HepG2 (cell line): ENCODE data around the gene LIPH. TPM values are rescaled to one million over a fixed set of nuclear protein-coding genes. Genes with fewer than 3 reads are reported as not detected.
A peak's percentile ranks its signal among the peaks of the same experiment; 100 is the strongest.

Experiments used
- ATAC-seq: fragments of 200-7000 bp; cut with Tn5 transposase; 3 replicates; pipeline ENCODE4 v1.9.1; 2020; ENCODE audit warnings: mild to moderate bottlenecking, moderate library complexity
- BruUV-seq: library from RNA; stranded (reverse); fragments of 400-500 nt; replicated peaks from 2 replicates; lab custom pipeline; 2021; lab: Mats Ljungman, UMichigan
- CTCF ChIA-PET: fragments of 300-600 bp; formaldehyde crosslinking; extraction: SDS; loops from one replicate; lab custom pipeline; 2021; ENCODE audit warnings: low total read pairs, inconsistent platforms, low intra/inter-chr PET ratio; lab: Yijun Ruan, JAX
- POLR2A ChIA-PET: fragments of 350-600 bp; sonication (Branson Sonifier 250); formaldehyde crosslinking; loops from one replicate; lab custom pipeline; 2020; ENCODE audit warnings: antibody characterized with exemption, inconsistent platforms; lab: Yijun Ruan, JAX
- DNase-seq: peaks from one replicate; pipeline ENCODE4 v3.0.0-alpha.2; 2015; ENCODE audit warnings: low spot score
- FAIRE-seq: peaks from 3 replicates; lab custom pipeline; 2011; peaks lifted over from hg19 to GRCh38; lab: Jason Lieb, UNC
- H2AFZ ChIP-seq: one replicate; pipeline ENCODE4 v1.6.1; 2011; ENCODE audit warnings: low read length, inconsistent platforms
- H3K27ac ChIP-seq: fragments of 300-600 bp; 3 replicates; pipeline ENCODE4 v1.8.0; 2011; ENCODE audit warnings: mixed run types, mild to moderate bottlenecking, mixed read lengths, low read length, inconsistent platforms; ENCODE audit not compliant: insufficient read depth; ENCODE audit errors: extremely low read length
- H3K27me3 ChIP-seq, 2 experiments: fragments of 200-600 bp in 1 of 2; 2 replicates in 1 of 2; 3 replicates in 1 of 2; pipeline versions ENCODE4 v1.6.0 to v1.8.0; 2011; ENCODE audit warnings: low read length in 2 of 2, mild to moderate bottlenecking in 2 of 2, moderate library complexity in 2 of 2, inconsistent platforms in 1 of 2; ENCODE audit not compliant: insufficient read depth in 2 of 2, control insufficient read depth in 1 of 2
- H3K36me3 ChIP-seq, 2 experiments: fragments of 200-600 bp in 1 of 2; replicated peaks in 1 of 2; 2 replicates in 1 of 2; 3 replicates in 1 of 2; pipeline versions ENCODE4 v1.5.1 to v1.8.0; 2011; ENCODE audit warnings: low read length in 2 of 2, inconsistent platforms in 1 of 2; ENCODE audit not compliant: insufficient read depth in 2 of 2, control insufficient read depth in 1 of 2
- H3K4me1 ChIP-seq: 2 replicates; pipeline ENCODE4 v1.5.1; 2012; ENCODE audit warnings: low read length, inconsistent platforms; ENCODE audit not compliant: insufficient read depth
- H3K4me2 ChIP-seq: 2 replicates; pipeline ENCODE4 v1.6.0; 2011; ENCODE audit warnings: low read depth, low read length, inconsistent platforms
- H3K4me3 ChIP-seq, 3 experiments: fragments of 200-600 bp in 1 of 3; sonication (generic), shearing (Covaris generic) in 1 of 3; replicated peaks in 1 of 3; 2 replicates each; pipeline ENCODE4 v1.5.1; 2011 to 2016; ENCODE audit warnings: low read length in 3 of 3, inconsistent platforms in 2 of 3, low read depth in 2 of 3, mild to moderate bottlenecking in 2 of 3, control low read depth in 1 of 3, mixed read lengths in 1 of 3; ENCODE audit not compliant: insufficient read depth in 1 of 3
- H3K79me2 ChIP-seq: one replicate; pipeline ENCODE4 v1.6.1; 2011; ENCODE audit warnings: low read length, inconsistent platforms; ENCODE audit not compliant: insufficient read depth
- H3K9ac ChIP-seq: 2 replicates; pipeline ENCODE4 v1.6.0; 2011; ENCODE audit warnings: mild to moderate bottlenecking, low read depth, low read length, inconsistent platforms; ENCODE audit not compliant: insufficient read depth
- H3K9me3 ChIP-seq: 2 replicates; pipeline ENCODE4 v1.5.1; 2012; ENCODE audit warnings: mild to moderate bottlenecking, low read length
- H4K20me1 ChIP-seq: 2 replicates; pipeline ENCODE4 v1.6.0; 2011; ENCODE audit warnings: inconsistent platforms, mild to moderate bottlenecking, low read length, moderate library complexity; ENCODE audit not compliant: insufficient read depth
- BHLHE40 ChIP-seq: IDR thresholded peaks from 2 replicates; pipeline ENCODE4 v1.6.1; 2011; ENCODE audit warnings: low read length, improper control_type of control experiment
- GABPB1 ChIP-seq: IDR thresholded peaks from 2 replicates; pipeline ENCODE4 v1.6.1; 2016; ENCODE audit warnings: mild to moderate bottlenecking, missing genetic modification reagents, moderate library complexity, missing compliant biosample characterization
- HES4 ChIP-seq: sonication (generic); formaldehyde crosslinking; IDR thresholded peaks from 2 replicates; pipeline ENCODE4 v1.9.0; 2021; ENCODE audit warnings: mild to moderate bottlenecking, missing genetic modification reagents, borderline replicate concordance
- NR1H2 ChIP-seq: sonication (generic); formaldehyde crosslinking; IDR thresholded peaks from 2 replicates; pipeline ENCODE4 v1.8.1; 2022; ENCODE audit warnings: low read depth, missing genetic modification reagents, borderline replicate concordance
- TEAD2 ChIP-seq: sonication (generic); formaldehyde crosslinking; IDR thresholded peaks from 2 replicates; pipeline ENCODE4 v1.9.0; 2021; ENCODE audit warnings: missing genetic modification reagents
- ZNF121 ChIP-seq: sonication (generic); formaldehyde crosslinking; IDR thresholded peaks from 2 replicates; pipeline ENCODE4 v1.5.0; 2020; ENCODE audit warnings: mild to moderate bottlenecking, missing genetic modification reagents
- ZNF431 ChIP-seq: sonication (generic); formaldehyde crosslinking; IDR thresholded peaks from 2 replicates; pipeline ENCODE4 v1.9.0; 2022; ENCODE audit warnings: missing genetic modification reagents, low read depth, mild to moderate bottlenecking, borderline replicate concordance
- ZNF780A ChIP-seq: sonication (generic); formaldehyde crosslinking; IDR thresholded peaks from 2 replicates; pipeline ENCODE4 v1.8.0; 2022; ENCODE audit warnings: mild to moderate bottlenecking, missing genetic modification reagents, moderate library complexity
- WGBS: methylation state at CpG from one replicate; pipeline ENCODE4 v1.1.6; 2017; ENCODE audit warnings: low lambda C conversion rate; 5-methylcytosine and 5-hydroxymethylcytosine counted together
- in situ Hi-C: cut with HindIII; loops from 2 replicates; pipeline ENCODE4 v1.10.0; 2017; ENCODE audit warnings: low pct_unique_long_range_greater_than_20kb; ENCODE audit not compliant: extremely low pct_ligation_motif_present
- intact Hi-C: fragments of 100-400 bp; cut with micrococcal nuclease; formaldehyde crosslinking; loops from one replicate; pipeline ENCODE4 v1.10.0; 2022; ENCODE audit not compliant: unreplicated experiment
- polyA plus RNA-seq, 8 experiments: library from polyadenylated mRNA; depleted of rRNA in 3 of 8; stranded (reverse) in 7 of 8; unstranded in 1 of 8; fragments of >200 nt; fragmentation: Illumina TruSeq in 4 of 8; extraction: Trizol in 4 of 8; gene quantifications; 2 replicates each; pipeline versions ENCODE4 v1.2.1 to v1.2.3, GENCODE V29; 2011 to 2016; ENCODE audit warnings: low read depth in 4 of 8, missing spikeins in 1 of 8, mixed read lengths in 1 of 8; ENCODE audit not compliant: insufficient read depth in 1 of 8
- total RNA-seq, 5 experiments: library from RNA; depleted of rRNA; stranded (reverse); fragments of >200 nt; fragmentation: Illumina TruSeq; extraction: Trizol; gene quantifications; 2 replicates each; pipeline ENCODE4 v1.2.3, GENCODE V29; 2016; ENCODE audit warnings: low read depth in 1 of 5
- TF ChIP-seq, protein P1 (sequence below): sonication (generic); formaldehyde crosslinking; IDR thresholded peaks from 2 replicates; pipeline ENCODE4 v1.4.0; 2020; ENCODE audit warnings: missing genetic modification reagents, borderline replicate concordance
- TF ChIP-seq, protein P2 (sequence below): sonication (generic); formaldehyde crosslinking; IDR thresholded peaks from 2 replicates; pipeline ENCODE4 v1.8.1; 2022; ENCODE audit warnings: mild to moderate bottlenecking, missing genetic modification reagents
- TF ChIP-seq, protein P3 (sequence below): sonication (generic); formaldehyde crosslinking; IDR thresholded peaks from 2 replicates; pipeline ENCODE4 v1.5.0; 2020; ENCODE audit warnings: mild to moderate bottlenecking, missing genetic modification reagents, borderline replicate concordance

LIPH gene
- total and polyA plus RNA-seq, 2 of the 13 experiments (the other 11 are each of a cell fraction or from before 2014, with no cell fraction given), result 0.09 to 0.34 TPM

DNA sequence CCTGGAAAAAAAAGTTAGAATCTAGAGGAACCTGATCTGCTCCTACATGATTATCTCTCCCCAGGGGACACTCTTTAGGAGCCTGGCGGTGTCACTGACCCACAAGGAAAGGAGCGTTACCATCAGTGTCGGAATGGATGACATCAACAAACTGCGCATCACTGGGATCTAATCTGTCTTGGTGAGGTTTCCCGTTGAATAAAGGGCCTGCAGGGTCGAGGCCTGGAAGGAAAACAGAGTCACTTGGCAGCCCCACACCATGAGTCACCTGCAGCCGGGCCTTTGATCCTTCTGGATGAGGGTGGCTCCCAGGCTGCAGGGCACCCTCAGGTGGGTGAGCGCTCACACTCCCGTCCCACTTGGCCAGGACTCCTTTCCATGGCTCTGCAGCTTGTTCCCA lies 25.0 kb downstream of the LIPH start (continued):
- TF ChIP-seq, protein P1, sequence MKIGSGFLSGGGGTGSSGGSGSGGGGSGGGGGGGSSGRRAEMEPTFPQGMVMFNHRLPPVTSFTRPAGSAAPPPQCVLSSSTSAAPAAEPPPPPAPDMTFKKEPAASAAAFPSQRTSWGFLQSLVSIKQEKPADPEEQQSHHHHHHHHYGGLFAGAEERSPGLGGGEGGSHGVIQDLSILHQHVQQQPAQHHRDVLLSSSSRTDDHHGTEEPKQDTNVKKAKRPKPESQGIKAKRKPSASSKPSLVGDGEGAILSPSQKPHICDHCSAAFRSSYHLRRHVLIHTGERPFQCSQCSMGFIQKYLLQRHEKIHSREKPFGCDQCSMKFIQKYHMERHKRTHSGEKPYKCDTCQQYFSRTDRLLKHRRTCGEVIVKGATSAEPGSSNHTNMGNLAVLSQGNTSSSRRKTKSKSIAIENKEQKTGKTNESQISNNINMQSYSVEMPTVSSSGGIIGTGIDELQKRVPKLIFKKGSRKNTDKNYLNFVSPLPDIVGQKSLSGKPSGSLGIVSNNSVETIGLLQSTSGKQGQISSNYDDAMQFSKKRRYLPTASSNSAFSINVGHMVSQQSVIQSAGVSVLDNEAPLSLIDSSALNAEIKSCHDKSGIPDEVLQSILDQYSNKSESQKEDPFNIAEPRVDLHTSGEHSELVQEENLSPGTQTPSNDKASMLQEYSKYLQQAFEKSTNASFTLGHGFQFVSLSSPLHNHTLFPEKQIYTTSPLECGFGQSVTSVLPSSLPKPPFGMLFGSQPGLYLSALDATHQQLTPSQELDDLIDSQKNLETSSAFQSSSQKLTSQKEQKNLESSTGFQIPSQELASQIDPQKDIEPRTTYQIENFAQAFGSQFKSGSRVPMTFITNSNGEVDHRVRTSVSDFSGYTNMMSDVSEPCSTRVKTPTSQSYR (CRISPR knock-in tag), result no peak
- TF ChIP-seq BHLHE40 (peak; percentile 57), GABPB1 (0 out of 2 replicates have a peak, but pooled peaks have one; percentile 32)

DNA sequence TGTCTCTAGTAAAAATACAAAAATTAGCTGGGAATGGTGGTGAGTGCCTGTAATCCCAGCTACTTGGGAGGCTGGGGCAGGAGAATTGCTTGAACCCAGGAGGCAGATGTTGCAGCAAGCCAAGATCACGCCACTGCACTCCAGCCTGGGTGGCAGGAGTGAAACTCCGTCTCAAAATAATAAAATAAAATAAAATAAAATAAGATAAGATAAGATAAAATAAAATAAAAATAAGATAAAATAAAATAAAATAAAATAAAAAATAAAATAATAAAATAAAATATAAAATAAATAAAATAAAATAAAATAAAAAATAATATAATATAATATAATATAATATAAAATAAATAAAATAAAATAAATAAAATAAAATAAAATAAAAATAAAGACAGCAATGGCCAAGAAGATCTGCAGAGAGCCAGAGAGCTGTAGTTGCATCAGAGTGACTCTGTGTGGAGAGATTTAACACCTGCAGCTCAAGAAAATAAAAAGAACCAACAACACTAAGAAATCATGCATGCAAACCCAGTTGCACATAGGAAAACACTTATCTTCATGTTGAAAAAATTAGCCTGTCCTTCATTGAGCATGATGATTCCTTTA lies 25.9 kb downstream of the LIPH start:
- Histone ChIP-seq H3K27ac (no peak overlapping the region), H3K9ac (no peak overlapping the region), H3K4me3 (no peak overlapping the region), H3K4me2 (no peak overlapping the region), H3K79me2 (no peaks in the 10 kb centered on the region), H4K20me1 (no peaks in the 10 kb centered on the region), H3K9me3 (no peaks in the 10 kb centered on the region), H2AFZ (no peak overlapping the region), H3K36me3 (no peaks in the 10 kb centered on the region), H3K27me3 (0 out of 5 replicates have a peak, but pooled peaks cover 0 to 3% of the 10 kb centered on the region in 2 experiments), H3K4me1 (peaks cover 6% of the 10 kb centered on the region; the same call in 1 of the 2 replicates)
- ChIA-PET CTCF (no interaction called here), POLR2A (no interaction called here)
- WGBS, result 67% methylated on average over 2 of the region's 2 CpGs
- ATAC-seq, result no peak
- intact Hi-C loops, result no loop called here
- BruUV-seq, result no TSS peak
- DNase-seq, result no peak
- in situ Hi-C loops, result no loop called here
- TF ChIP-seq HES4 (no peak), ZNF431 (CRISPR knock-in tag) (no peak), NR1H2 (CRISPR knock-in tag) (no peak), ZNF780A (CRISPR knock-in tag) (no peak), TEAD2 (CRISPR knock-in tag) (no peak), ZNF121 (CRISPR knock-in tag) (no peak)
- TF ChIP-seq, protein P2, sequence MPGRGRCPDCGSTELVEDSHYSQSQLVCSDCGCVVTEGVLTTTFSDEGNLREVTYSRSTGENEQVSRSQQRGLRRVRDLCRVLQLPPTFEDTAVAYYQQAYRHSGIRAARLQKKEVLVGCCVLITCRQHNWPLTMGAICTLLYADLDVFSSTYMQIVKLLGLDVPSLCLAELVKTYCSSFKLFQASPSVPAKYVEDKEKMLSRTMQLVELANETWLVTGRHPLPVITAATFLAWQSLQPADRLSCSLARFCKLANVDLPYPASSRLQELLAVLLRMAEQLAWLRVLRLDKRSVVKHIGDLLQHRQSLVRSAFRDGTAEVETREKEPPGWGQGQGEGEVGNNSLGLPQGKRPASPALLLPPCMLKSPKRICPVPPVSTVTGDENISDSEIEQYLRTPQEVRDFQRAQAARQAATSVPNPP (CRISPR knock-in tag), result no peak
- TF ChIP-seq, protein P3, sequence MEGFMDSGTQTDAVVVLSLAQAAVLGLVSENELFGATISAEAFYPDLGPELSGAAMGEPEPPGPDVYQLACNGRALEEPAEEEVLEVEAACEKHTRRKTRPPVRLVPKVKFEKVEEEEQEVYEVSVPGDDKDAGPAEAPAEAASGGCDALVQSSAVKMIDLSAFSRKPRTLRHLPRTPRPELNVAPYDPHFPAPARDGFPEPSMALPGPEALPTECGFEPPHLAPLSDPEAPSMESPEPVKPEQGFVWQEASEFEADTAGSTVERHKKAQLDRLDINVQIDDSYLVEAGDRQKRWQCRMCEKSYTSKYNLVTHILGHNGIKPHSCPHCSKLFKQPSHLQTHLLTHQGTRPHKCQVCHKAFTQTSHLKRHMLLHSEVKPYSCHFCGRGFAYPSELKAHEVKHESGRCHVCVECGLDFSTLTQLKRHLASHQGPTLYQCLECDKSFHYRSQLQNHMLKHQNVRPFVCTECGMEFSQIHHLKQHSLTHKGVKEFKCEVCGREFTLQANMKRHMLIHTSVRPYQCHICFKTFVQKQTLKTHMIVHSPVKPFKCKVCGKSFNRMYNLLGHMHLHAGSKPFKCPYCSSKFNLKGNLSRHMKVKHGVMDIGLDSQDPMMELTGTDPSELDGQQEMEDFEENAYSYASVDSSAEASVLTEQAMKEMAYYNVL, result no peak
- no peak for FAIRE-seq
